ENCODE data around the gene TIMP3. TPM values are rescaled to one million over a fixed set of nuclear protein-coding genes. Genes with fewer than 3 reads are reported as not detected.

TIMP3 gene
- total RNA-seq, 2 donors from 2014 or later = 149 to 280 TPM

DNA sequence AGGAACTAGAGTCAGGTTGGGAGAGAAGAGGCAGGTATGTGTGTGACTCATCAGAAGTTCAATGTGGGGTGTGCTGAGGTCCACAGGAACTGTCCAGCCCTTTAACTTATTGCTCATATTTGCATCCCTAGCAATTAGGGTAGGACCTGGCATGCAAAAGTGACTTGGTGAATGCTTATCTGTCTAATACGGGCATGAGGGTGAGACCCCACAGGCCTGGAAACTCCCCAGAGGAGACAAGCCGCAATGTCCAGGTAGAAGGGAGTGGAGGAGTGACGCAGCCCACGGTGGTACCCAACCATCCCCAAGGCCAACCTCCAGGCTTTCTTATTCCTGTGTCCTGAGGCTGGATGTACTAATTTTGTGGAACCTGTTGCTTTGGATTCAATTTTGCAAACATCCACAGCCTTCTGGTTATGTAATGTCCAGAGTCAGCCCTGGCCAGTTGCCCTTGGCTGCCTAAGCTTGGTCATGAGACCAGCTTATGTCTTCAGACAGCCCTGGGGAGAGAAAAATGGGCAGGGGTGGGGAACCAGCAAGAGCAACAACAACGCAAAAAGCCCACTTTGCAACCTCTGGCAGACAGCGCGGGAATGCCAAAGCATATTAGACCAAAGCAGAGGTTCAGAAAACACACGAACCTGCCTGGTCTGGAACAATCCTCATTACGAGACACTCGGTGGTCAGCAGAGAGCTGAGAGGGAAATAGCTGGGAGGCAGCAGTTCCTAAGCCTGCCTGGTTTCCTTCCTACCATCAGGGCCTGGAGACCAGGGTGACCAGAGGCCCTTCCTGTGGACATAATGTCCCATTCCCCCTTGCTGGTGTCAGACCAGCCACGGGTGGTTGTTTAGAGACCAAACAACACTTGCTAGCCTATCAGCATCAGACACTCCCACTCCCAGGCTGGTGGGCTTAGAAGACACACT is 49.3 kb downstream of the TIMP3 start:
- no peak overlapping the region for H3K27ac ChIP-seq
- peak in 3 of 4 donors; percentile 36 to 51 (median 44) for DNase-seq
- no peaks in the 10 kb centered on the region for H3K36me3 ChIP-seq (replicated peaks in 1 of 2; ENCODE audit: insufficient read depth in 1 of 2, low read depth in 2 of 2)
- ATAC-seq = no peak
- intact Hi-C loops (cut with DNase I) = no loop called here
- no peaks in the 10 kb centered on the region for H3K9me3 ChIP-seq
- no peak for TF ChIP-seq CTCF (IDR thresholded peaks at IDR 0.05)
- no peak for TF ChIP-seq POLR2A (IDR thresholded peaks at IDR 0.05)
- no peaks in the 10 kb centered on the region for H3K4me1 ChIP-seq
- WGBS, 2 donors = 59 to 67% methylated on average over 8 to 11 of the region's 11 CpGs
- no peak overlapping the region for H3K4me3 ChIP-seq
- peaks cover 0 to 3% of the 10 kb centered on the region in 2 donors for H3K27me3 ChIP-seq

- no peak for TF ChIP-seq POLR2A (IDR thresholded peaks at IDR 0.05)
- no peak for TF ChIP-seq CTCF (IDR thresholded peaks at IDR 0.05)
- intact Hi-C loops (cut with DNase I) = no loop called here
- Histone ChIP-seq H3K4me1 (no peaks in the 10 kb centered on the region), H3K27ac (no peak overlapping the region), H3K36me3 (replicated peaks in 1 of 2; ENCODE audit: insufficient read depth in 1 of 2, low read depth in 2 of 2) (no peaks in the 10 kb centered on the region), H3K27me3 (no peaks in the 10 kb centered on the region), H3K9me3 (no peaks in the 10 kb centered on the region), H3K4me3 (no peak overlapping the region)
- ATAC-seq (peak; percentile 59), DNase-seq (peak in 3 of 4 donors; percentile 30 to 55 (median 43))
- 40 to 49% methylated on average over 6 to 8 of the region's 10 CpGs for WGBS, 2 donors
Observed at GRCh38 chr22:32852395-32853251, 51.1 kb downstream of the TIMP3 start.

DNA sequence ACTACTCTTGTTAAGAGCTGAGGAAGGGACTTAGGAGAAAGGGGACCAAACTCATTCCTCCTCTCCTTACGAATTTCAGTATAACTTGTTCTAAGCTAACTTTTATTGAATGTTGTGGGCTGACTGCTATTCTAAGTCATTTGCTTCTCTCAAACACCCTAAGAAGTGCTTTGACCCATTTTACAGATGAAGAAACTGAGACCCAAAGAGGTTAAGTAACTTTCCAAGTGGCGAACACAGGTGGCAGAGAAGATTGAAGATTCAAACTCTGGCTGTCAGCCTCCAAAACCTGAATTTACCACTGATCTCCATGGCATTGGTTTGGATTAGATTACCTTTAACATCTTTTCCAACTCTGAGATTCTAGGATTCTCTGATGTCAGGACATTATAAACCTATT is 52.2 kb downstream of the TIMP3 start:
- no peaks in the 10 kb centered on the region for H3K27me3 ChIP-seq
- intact Hi-C loops (cut with DNase I) = no loop called here
- H3K9me3 ChIP-seq = no peaks in the 10 kb centered on the region
- no peaks in the 10 kb centered on the region for H3K36me3 ChIP-seq (replicated peaks in 1 of 2; ENCODE audit: insufficient read depth in 1 of 2, low read depth in 2 of 2)
- no peak overlapping the region for H3K27ac ChIP-seq
- H3K4me1 ChIP-seq = no peaks in the 10 kb centered on the region
- DNase-seq (no peak), ATAC-seq (no peak)
- 44 to 49% methylated on average over 2 of the region's 2 CpGs for WGBS, 2 donors
- no peak overlapping the region for H3K4me3 ChIP-seq
- TF ChIP-seq CTCF (IDR thresholded peaks at IDR 0.05) = no peak
- no peak for TF ChIP-seq POLR2A (IDR thresholded peaks at IDR 0.05)

DNA sequence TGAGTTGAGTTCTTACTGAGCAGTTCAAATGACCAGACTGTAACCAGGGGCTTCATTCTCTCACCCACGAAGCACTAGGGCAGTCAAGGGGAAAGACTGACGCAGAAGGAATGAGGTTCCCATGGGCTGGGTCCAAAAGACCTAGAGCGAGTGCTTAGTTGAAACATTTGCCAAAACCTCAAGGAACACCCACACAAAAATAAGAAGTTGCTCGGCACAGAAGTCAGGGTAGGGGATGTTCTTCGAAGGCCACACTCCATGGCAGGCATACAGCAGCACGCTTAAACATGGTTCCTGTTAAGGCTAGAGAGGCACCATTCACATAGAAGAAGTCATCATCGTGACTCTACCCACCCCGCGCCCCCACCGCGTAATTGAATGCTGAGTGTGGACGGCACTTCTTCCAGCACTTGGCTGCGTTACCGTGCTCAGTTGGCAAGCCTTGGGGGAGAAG is 52.9 kb downstream of the TIMP3 start:
- H3K4me3 ChIP-seq = no peak overlapping the region
- WGBS, 2 donors = 75 to 91% methylated on average over 14 of the region's 14 CpGs
- TF ChIP-seq POLR2A (IDR thresholded peaks at IDR 0.05) (no peak), CTCF (IDR thresholded peaks at IDR 0.05) (no peak)
- DNase-seq (no peak), ATAC-seq (no peak)
- no peaks in the 10 kb centered on the region for H3K9me3 ChIP-seq
- H3K36me3 ChIP-seq (replicated peaks in 1 of 2; ENCODE audit: insufficient read depth in 1 of 2, low read depth in 2 of 2) = no peaks in the 10 kb centered on the region
- H3K27me3 ChIP-seq = no peaks in the 10 kb centered on the region
- no peak overlapping the region for H3K27ac ChIP-seq
- intact Hi-C loops (cut with DNase I) = no loop called here
- no peaks in the 10 kb centered on the region for H3K4me1 ChIP-seq

Data from body of pancreas (tissue), 4 donors.